Thyroid gland (tissue), 4 donors: Measurements from ENCODE around the gene ABCA3.

Experiments used
- POLR2A ChIP-seq, 2 donors: fragments of 450-650 bp; IDR thresholded peaks; one replicate each; pipeline ENCODE4 v1.6.1; 2017; ENCODE audit warnings: antibody characterized with exemption in 2 of 2, mild to moderate bottlenecking in 2 of 2, moderate library complexity in 1 of 2
- TF ChIP-seq, protein P1 (sequence below), 6 experiments: fragments of 200-600 bp in 3 of 6; fragments of 450-650 bp in 3 of 6; sonication (generic) in 3 of 6; IDR thresholded peaks; one replicate each; pipeline ENCODE4 v1.5.1; 2016 to 2019; ENCODE audit warnings: antibody characterized with exemption in 6 of 6, mild to moderate bottlenecking in 2 of 6, inconsistent platforms in 1 of 6, moderate library complexity in 1 of 6

DNA sequence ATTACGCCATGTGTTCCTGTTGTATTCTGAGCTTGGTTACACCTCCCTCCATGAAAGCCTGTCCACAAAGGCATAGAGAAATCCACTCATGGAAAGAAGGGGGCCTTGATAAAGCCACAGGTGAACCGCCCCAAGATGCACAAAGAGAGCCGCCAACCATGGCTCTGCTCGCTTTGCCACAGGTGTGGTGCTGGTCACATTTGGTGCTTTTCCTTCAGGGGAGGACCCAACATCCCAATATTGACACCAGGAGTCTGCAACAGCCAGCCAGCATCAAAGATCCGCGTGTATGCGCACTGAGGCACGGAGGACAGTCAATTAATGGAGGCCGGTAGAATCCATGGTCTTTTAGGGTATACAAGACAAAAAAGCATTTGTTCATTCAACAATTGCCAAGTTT lies 7.3 kb downstream of the ABCA3 start:
- no peak for TF ChIP-seq POLR2A (IDR thresholded peaks at IDR 0.05)
- TF ChIP-seq, protein P1, sequence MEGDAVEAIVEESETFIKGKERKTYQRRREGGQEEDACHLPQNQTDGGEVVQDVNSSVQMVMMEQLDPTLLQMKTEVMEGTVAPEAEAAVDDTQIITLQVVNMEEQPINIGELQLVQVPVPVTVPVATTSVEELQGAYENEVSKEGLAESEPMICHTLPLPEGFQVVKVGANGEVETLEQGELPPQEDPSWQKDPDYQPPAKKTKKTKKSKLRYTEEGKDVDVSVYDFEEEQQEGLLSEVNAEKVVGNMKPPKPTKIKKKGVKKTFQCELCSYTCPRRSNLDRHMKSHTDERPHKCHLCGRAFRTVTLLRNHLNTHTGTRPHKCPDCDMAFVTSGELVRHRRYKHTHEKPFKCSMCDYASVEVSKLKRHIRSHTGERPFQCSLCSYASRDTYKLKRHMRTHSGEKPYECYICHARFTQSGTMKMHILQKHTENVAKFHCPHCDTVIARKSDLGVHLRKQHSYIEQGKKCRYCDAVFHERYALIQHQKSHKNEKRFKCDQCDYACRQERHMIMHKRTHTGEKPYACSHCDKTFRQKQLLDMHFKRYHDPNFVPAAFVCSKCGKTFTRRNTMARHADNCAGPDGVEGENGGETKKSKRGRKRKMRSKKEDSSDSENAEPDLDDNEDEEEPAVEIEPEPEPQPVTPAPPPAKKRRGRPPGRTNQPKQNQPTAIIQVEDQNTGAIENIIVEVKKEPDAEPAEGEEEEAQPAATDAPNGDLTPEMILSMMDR (IDR thresholded peaks at IDR 0.05) = no peak
